ENCODE results near the gene CENPK.
A peak's percentile ranks its signal among the peaks of the same experiment; 100 is the strongest.
"Not testable (repeated sequence)": the region's sequence is repeated elsewhere in the genome, so short reads cannot be mapped to it uniquely, and the experiment has no call there.

Gene CENPK, protein sequence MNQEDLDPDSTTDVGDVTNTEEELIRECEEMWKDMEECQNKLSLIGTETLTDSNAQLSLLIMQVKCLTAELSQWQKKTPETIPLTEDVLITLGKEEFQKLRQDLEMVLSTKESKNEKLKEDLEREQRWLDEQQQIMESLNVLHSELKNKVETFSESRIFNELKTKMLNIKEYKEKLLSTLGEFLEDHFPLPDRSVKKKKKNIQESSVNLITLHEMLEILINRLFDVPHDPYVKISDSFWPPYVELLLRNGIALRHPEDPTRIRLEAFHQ

GRCh38 chr5:65562731-65563701 is at the start of gene CENPK, which contains the start of gene PPWD1:
TSS of gene CENPK (minus strand) at chr5:65563168. CDS start at chr5:65554907, 8,261 bp downstream.
TSS of gene PPWD1 (plus strand) at chr5:65563296. CDS start at chr5:65563311, 15 bp downstream.
- peak; percentile 90 to 98 (median 95) for DNase-seq
- intact Hi-C loops (cut with DNase I), result loop anchor here (10.0 kb wide), 1 partner anchor 62 kb away; the partner anchor contains the start of genes SHLD3, TRAPPC13 and TRIM23

- intact Hi-C loops (cut with DNase I), result no loop called here
- DNase-seq, result no peak
Measured at GRCh38 chr5:65612298-65612907, 49.4 kb upstream of the CENPK start.

DNA sequence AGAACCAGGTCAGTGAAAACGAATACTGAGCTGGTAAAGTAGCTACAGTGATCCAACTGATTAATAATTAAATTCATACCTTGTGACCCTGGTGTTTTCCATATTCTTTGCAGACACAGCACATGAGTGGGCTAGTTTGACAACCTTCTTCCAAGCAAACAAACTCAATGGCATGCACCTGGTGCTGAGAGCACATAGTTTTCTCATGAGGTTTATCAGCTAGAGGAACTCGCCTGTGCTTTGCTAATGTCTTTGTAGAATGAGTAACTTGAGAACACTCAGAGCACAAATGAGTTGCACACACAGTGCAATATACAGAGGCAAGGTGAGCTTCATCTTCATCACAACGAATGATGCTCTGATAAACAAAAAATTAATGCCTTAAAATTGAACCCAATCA is 48.6 kb upstream of the CENPK start:
- DNase-seq, result no peak
- intact Hi-C loops (cut with DNase I), result no loop called here

DNA sequence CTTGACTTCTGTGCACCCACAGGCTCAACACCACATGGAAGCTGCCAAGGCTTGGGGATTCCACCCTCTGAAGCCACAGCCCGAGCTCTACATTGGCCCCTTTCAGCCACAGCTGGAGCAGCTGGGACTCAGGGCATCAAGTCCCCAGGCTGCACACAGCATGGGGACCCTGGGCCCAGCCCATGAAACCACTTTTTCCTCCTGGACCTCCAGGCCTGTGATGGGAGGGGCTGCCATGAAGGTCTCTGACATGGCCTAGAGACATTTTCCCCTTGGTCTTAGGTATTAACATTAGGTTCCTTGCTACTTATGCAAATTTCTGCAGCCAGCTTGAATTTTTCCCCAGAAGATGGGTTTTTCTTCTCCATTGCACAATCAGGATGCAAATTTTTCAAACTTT is 38.8 kb upstream of the CENPK start:
- DNase-seq; intact Hi-C loops (cut with DNase I): not testable (repeated sequence)

DNA sequence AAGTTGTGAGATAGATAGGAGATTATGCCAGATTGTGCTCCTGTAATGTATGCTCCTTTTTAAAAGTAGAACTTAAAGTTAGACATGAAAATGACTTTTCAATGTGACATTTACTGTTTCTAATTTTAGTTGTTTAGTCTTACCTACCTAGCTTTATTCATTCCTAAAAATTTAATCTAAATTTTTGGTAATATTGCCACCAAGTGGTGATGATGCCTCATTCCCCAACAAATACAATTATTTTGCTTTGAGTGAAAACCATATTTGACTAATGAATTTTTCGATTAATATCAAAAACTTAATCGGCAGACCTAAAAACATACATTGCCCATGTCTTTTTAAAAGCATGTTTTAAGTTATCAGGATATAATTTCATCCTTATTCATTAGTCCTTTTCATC is 25.7 kb upstream of the CENPK start:
- intact Hi-C loops (cut with DNase I), result no loop called here

GRCh38 chr5:65577141-65577540 is 14.2 kb upstream of the CENPK start:
- no peak for DNase-seq
- intact Hi-C loops (cut with DNase I), result no loop called here

More for the DNA sequence above, 25.7 kb upstream of the CENPK start:
- no peak for DNase-seq

DNA sequence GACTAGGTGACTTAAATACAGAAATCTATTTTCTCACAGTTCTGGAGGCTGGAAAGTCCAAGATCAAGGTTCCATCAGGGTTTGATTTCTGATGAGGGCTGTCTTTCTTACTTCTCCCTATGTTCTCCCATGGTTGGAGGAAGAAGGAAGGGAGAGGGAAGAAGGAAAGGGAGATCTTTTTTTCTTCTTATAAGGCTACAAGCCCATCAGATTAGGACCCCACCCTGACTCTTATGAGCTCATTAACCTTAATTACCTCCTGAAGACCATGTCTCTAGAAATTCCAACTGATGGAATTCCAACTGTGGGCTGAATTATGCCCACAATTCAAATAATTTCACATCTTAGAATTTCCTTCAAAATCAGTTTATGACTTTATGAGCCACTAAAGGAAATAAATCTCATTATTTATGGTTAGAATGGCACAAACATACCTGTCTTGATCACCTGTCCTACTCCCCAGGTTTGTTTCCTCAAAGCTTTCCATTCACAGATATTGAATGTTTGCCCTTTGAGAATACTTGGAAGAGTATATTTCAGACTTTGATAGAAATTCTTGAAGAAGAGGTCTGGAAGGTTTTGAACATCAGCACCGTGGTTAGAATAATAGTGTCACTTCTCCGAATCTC is 7.7 kb upstream of the CENPK start:
- DNase-seq, result no peak
- intact Hi-C loops (cut with DNase I), result no loop called here

DNA sequence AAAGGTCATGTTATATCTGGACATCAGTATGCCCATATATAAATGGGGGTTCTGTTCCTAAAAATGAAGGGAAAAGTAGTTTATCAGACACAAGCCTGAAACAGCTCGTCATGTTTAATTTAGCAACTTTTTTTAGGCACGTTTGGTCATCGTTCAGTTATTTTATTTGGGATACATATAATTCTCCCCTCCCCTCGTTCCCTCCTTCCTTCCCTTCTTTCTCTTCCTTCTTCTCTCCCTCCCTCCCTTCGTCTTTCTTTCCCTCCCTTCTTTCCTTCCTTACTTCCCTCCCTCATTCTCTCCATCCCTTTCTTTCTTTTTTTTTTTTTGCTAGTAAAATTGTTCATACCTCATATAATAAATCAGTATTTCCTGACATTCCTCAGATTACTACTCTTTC is 3.5 kb upstream of the CENPK start:
- intact Hi-C loops (cut with DNase I), result loop anchor here (10.0 kb wide), 1 partner anchor 58 kb away; the partner anchor contains the start of genes SHLD3, TRAPPC13 and TRIM23
- no peak for DNase-seq

GRCh38 chr5:65563777-65564176 is 809 bp upstream of the CENPK start:
- DNase-seq, result peak in 2 of 42 donors; percentile 8
- intact Hi-C loops (cut with DNase I), result loop anchor here (10.0 kb wide), 1 partner anchor 61 kb away; the partner anchor contains the start of genes SHLD3, TRAPPC13 and TRIM23

DNA sequence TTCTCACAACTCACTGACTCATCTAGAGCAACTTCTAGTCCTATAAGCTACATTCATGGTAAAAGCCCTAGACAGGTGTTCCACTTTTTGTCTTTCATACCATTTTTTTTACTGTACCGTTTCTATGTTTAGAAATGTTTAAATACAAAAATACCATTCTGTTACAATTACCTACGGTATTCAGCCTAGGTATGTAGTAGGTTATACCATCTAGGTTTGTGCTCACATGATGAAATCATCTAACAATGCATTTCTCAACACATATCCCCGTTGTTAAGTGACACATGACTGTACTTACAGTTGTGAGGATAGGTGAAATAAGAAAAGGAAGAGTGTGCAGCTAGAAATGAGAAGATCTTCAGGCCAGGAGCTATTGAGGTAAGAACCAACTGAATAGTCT is 6.2 kb downstream of the CENPK start:
- intact Hi-C loops (cut with DNase I), result no loop called here
- DNase-seq, result no peak

DNA sequence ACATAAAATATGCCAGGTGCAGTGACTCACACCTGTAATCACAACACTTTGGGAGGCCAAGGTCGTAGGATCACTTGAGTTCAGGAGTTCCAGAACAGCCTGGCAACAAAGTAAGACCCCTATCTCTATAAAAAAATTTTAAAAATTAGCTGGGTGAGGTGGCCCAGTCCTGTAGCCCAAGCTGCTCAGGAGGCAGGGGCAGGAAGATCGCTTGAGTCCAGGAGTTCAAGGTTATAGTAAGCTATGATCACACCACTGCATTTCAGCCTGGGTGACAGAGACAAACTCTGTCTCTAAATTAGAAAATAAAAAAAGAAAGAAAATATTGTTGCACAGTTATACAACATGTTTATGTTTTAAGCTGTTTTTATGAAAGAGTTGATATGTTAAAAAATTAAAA is 6.8 kb downstream of the CENPK start:
- intact Hi-C loops (cut with DNase I), result no loop called here
- DNase-seq, result no peak

DNA sequence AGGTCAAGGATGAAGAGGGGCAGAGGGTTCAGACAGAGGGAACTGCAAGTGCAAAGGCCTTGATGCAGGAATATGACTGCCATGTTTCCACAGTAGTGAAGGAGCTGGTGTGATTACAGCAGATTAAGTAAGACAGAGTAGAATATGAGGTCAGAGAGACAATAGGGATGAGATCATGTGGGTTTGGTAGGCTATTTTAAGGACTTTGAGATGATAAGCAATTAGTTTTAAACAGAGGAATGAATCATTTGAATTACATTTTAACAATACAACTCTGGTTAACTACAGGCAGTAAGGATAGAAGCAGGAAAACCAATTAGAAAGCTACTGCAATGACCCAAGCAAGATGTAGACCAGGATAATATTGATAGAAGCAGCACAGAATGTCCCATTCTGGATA is 7.7 kb downstream of the CENPK start:
- intact Hi-C loops (cut with DNase I), result no loop called here
- DNase-seq, result no peak

GRCh38 chr5:65553941-65554340 is 9.0 kb downstream of the CENPK start:
- DNase-seq, result no peak
- intact Hi-C loops (cut with DNase I), result no loop called here

DNA sequence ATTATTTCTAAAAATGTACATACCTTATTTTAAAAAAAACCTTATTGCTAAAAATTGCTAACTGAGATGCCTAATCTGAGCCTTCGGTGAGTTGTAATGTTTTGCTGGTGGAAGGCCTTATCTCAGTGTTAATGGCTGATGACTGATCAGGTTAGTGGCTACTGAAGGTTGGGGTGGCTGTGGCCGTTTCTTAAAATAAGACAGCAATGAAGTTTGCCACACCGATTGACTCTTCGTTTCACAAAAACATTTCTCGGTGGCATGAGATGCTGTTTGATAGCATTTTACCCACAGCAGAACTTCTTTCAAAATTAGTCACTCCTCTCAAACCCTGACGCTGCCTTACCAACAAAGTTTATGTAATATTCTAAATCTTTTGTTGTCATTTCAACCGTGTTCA is 14.7 kb downstream of the CENPK start:
- DNase-seq, result no peak

DNA sequence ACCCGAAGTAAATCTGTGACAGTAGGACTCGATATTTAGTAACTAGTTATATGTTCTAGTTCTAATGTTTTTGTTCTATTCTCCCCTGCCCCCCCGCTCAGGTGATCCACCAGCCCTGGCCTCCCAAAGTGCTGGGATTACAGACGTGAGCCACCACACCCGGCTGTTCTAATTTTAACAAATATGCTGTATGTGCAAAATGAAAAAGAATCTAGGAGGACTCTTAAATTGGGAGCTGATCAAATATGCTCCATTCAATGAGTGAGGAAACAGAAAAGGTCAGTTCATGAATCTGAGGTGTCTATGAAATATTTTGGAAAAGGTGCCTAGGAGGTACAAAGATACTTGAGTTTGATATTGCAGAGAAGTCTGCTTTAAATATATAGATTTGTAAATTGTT is 16.8 kb downstream of the CENPK start:
- DNase-seq, result no peak
- intact Hi-C loops (cut with DNase I), result no loop called here

More for the DNA sequence above, 14.7 kb downstream of the CENPK start:
- intact Hi-C loops (cut with DNase I), result no loop called here

- intact Hi-C loops (cut with DNase I), result no loop called here
- DNase-seq, result no peak
Measured at GRCh38 chr5:65544473-65544872, 18.5 kb downstream of the CENPK start.

- intact Hi-C loops (cut with DNase I), result no loop called here
Measured at GRCh38 chr5:65539827-65540226, 23.1 kb downstream of the CENPK start.

DNA sequence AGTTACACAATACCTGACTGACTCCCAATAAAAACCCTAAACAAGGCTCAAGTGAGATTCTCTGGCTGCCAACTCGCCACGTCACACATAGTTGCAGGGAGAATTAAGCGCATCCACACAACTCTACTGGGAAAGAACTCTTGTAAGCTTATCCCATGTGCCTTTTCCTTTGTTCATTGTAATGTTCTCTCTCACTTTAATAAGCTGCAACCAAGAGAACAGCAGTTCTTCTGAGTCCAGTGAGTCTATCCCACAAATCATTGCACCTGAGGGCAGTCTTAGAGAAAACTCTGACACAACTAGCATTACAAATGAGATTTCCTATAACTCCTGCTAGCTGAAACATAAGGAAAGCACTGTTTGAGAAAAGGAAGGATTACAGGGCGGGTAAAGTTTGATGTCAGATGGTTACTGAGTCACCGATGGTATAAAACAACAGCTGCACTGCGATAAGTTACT is 27.4 kb downstream of the CENPK start:
- DNase-seq, result no peak
- intact Hi-C loops (cut with DNase I), result no loop called here

More at GRCh38 chr5:65539827-65540226, 23.1 kb downstream of the CENPK start:
- no peak for DNase-seq

GRCh38 chr5:65530904-65531303 is 32.1 kb downstream of the CENPK start:
- intact Hi-C loops (cut with DNase I), result no loop called here
- DNase-seq, result no peak
